Adrenal gland (tissue), 5 donors: Measurements from ENCODE around the gene MAST4.

ENCODE experiments used
- POLR2A ChIP-seq, 2 donors: fragments of 450-650 bp; IDR thresholded peaks; one replicate each; pipeline ENCODE4 v1.6.1; 2017; ENCODE audit warnings: antibody characterized with exemption in 2 of 2, mild to moderate bottlenecking in 2 of 2, moderate library complexity in 1 of 2
- TF ChIP-seq, protein P1 (sequence below), 6 experiments: fragments of 450-650 bp in 4 of 6; fragments of 200-600 bp in 2 of 6; sonication (generic) in 1 of 6; IDR thresholded peaks; 1 replicate in 5 of 6; 2 replicates in 1 of 6; pipeline versions ENCODE4 v1.5.1 to v1.8.0; 2016 to 2021; ENCODE audit warnings: antibody characterized with exemption in 6 of 6, mild to moderate bottlenecking in 2 of 6, moderate library complexity in 1 of 6
- donor health status: DM: no; HTN: no; CAD: no.

- TF ChIP-seq, protein P1, sequence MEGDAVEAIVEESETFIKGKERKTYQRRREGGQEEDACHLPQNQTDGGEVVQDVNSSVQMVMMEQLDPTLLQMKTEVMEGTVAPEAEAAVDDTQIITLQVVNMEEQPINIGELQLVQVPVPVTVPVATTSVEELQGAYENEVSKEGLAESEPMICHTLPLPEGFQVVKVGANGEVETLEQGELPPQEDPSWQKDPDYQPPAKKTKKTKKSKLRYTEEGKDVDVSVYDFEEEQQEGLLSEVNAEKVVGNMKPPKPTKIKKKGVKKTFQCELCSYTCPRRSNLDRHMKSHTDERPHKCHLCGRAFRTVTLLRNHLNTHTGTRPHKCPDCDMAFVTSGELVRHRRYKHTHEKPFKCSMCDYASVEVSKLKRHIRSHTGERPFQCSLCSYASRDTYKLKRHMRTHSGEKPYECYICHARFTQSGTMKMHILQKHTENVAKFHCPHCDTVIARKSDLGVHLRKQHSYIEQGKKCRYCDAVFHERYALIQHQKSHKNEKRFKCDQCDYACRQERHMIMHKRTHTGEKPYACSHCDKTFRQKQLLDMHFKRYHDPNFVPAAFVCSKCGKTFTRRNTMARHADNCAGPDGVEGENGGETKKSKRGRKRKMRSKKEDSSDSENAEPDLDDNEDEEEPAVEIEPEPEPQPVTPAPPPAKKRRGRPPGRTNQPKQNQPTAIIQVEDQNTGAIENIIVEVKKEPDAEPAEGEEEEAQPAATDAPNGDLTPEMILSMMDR (IDR thresholded peaks at IDR 0.05) = no peak
- TF ChIP-seq POLR2A (IDR thresholded peaks at IDR 0.05) = no peak
Observed at GRCh38 chr5:66892716-66893115, 296.5 kb downstream of the MAST4 start.
